GOT3 (cell line): ENCODE data around the gene PHF21A.

Experiments used
- DNase-seq: peaks from one replicate; lab custom pipeline; 2025; ENCODE audit warnings: mixed read lengths; lab: John Stamatoyannopoulos, UW

Gene PHF21A

DNA sequence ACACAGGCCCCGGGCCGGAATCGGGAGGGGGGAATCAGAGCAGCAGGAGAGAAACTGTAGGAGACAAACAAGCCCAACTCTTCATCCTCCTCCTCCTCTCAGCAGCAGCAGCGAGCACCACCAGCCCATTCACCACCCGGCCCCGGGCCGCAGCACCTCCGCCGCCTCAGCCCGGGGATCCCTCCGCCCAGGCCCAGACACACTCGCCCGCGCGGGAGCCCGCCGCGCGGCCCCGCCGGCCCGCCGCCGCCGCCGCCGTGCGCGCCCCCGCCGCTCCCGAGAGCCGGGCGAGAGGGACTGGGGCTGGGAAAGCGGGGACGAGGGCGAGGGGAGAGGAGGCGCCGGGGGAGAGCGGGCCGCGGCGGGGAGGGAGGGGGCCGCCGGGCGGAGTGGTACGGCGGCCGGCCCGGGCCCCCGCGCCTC lies at the start of gene PHF21A:
TSS of gene PHF21A (minus strand) at position 154 of the 423 bp plus-strand sequence. CDS start 37,235 bp downstream, outside the sequence.
- DNase-seq = peak; percentile 67

DNA sequence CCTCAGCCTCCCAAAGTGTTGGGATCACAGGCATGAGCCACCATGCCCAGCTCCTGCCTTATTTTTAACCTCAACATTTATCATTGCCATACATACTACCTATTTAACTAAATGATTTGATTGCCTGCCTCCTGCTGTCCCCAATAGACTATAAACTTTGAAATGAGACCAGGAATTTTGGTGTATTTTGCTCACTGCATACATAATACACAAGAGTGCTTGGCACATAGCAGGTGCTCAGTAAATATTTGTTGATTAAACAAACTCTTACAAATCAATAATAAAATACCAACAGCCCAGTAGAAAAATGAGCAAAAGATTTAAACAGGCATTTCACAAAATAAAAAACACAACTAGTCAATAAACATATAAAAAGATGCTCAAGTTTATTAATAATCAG lies 49.5 kb upstream of the PHF21A start:
- no peak for DNase-seq

DNA sequence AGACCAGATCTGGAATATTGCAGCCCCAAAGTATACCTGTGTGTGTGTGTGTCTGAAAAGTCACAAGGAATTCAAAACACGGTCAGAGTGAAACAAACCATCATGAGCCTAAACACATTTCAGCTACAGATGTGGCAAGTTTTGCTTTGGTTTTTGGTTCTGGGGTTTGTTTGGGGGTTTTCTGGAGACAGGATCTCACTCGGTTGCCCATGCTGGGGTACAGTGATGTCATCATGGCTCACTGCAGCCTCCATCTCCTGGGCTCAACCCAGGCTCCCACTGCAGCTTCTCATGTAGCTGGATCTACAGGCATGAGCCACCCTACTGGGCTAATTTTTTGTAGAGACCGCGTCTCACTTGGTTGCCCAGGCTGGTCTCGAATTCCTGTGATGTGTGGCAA lies 41.4 kb upstream of the PHF21A start:
- DNase-seq = no peak

DNA sequence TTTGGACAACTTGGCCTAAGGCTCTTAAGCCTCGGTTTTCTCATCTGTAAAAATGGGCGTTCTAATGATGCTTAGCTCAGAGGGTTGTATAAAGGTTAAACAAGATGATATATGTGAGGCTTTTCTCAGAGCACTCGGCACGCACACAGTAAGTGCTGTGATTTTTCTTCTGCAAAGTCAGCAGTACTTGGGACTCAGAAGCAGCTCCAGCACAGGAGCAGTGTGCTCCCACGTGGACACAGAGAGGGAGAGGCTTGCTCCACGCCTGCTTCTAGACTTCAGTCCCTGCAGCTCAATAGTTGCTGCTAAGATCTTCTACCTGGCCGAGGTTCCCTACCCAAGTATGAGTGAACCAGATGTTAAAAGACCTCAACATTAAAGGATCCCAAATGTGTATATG lies 39.9 kb upstream of the PHF21A start:
- no peak for DNase-seq

DNA sequence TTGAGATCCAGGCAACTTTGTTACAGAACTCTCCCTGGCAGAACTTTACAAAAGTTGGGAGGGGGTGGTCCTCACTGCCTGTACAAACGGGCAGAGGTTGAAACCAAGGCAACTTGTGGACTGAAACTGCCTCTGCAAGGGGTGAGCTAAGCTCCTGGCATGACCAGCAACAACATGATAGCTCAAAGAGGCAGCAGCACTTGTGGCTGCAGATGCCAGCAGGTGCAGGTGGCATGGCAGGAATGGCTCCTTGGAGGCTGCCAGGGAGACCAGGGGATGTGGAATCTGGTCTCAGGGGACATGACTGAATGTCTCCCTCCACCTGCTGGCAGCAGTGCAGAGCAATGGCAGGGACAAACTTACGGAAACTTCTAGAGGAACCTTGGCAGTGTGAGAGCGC lies 38.8 kb upstream of the PHF21A start:
- no peak for DNase-seq

DNA sequence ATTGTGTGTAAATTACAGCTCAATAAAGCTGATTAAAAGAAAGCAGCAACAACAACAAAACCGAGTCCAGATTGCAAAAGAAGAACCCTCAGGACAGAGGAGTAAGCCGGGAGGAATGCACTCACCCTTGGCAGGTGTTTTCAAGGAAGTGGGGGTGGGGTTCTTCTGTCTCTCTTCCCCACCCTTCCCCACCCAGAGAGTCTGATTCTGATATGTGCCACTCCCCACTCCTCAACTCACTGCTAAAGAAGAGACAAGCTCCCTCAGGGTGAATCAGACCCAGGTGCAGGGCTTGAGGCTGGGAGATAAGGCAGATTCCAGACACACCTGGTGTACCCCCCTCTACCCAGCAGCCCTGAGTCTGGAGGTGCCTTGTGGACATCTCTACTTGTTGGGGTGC lies 38.4 kb upstream of the PHF21A start:
- DNase-seq = no peak

DNA sequence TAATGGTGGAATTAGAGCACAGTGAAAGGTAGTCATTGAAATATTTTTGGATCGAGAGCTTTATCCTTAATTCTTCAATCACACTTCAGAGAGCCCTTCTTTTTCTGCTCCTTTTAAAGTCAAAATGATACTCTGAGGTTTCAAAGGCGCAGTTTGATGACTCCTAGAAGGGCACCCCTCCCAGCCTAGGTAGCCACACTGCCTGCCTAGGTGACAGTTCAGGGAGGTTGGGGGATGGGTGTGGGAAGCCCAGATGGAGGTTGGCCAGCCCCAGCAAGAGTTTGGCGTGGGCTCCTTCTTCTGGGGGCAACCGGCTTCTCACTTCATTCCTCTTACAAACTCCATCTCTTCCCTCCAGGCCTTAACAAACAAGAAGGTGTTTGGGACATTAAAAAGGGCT lies 28.6 kb upstream of the PHF21A start:
- no peak for DNase-seq

DNA sequence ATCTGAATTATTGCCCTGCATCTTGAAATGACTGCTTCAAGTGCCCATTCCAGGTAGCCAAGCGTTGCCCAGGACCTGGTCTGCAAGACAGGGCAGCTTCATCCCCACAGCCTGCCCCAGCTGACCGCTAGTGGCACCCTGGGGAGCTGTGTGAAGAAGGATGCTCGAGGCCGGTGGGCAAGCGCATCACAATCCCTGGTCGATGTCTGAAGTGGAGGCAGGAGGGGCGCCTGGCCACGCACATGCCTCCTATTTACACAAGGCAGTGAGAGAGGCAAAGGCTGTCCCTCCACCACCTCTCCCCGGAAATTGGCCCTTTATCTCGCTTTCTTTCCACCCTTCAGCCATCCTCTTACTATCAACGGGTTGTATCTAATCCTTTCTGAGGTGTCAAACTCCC lies 28.1 kb upstream of the PHF21A start:
- DNase-seq = no peak

DNA sequence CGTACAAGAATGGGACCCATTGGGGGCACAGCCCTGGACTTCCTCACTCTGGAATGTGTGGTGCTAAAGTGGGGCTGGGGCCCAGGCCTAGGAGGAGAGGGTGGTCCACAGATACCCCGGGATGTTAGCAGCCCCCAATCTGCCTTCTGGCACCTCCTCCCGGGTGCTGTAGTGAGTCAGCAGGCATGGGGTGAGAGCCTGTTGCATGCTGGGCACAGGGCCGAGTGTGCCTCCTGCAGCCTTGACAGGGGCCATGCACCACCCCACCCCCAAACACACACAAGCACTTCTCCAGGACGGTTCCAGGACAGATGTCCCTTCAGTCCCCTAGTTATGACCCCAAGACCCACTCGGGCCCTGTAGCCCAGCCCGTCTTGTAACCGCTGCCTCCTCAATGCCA lies 23.5 kb upstream of the PHF21A start:
- no peak for DNase-seq

DNA sequence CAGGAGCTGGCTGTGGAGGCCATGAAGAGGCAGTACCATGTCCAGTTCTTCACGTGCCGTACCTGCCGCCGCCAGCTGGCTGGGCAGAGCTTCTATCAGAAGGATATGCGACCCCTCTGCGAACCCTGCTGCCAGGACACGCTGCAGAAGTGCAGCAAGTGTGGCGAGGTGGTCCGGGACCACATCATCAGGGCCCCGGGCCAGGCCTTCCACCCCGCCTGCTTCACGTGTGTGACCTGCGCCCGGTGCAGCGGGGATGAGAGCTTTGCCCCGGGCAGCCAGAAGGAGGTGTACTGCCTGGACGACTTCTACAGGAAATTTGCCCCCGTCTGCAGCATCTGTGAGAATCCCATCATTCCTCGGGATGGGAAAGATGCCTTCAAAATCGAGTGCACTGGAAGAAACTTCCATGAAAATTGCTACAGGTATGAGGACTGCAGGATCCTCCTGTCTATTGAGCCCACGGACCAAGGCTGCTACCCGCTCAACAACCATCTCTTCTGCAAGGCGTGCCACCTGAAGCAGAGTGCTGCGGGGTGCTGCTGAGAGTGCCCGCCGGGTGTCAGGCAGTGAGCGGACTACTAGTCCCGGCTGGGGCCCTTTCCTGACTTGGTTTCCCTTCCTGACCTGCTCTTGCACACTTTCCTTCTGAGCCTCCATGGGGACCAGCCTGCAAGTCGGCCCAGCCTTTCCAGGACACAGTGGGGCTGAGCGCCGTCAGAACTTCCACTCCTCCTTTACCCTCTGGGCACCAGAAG lies 22.0 kb upstream of the PHF21A start:
- DNase-seq = no peak

DNA sequence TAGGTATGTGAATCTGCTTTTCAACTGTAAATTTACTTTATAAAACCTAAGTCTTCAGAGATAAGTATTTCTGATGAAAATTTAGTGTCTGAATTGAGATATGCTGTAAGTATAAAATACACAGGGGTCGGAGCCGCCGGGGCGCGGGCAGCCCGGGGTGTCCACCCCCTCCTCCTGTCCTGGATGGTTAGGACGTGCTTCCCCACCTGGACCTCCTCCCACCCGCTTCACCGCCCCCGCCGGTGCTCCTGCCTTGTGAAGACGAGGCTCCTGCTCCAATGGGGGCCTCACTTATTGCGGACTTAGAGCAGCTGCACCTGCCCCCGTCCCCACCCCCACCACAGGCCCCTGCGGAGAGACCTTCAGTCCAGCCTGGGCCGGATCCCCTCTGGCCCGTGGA lies 21.3 kb upstream of the PHF21A start:
- no peak for DNase-seq

DNA sequence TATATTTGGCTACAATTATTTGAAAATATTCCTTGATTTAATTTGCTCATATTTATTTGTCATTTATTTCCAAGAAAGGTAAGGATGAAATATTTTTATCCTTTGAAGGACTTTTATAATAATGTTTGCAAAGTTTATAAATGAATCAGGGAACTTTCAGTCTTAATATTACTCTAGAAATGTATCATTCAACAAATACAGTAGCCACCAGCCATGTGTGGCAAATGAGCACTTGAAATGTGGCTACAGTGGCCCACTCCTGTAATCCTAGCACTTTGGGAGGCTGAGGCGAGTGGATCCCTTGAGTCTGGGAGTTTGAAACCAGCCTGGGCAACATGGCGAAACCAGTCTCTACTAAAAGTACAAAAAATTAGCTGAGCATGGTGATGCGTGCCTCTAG lies 20.3 kb upstream of the PHF21A start:
- DNase-seq = no peak

DNA sequence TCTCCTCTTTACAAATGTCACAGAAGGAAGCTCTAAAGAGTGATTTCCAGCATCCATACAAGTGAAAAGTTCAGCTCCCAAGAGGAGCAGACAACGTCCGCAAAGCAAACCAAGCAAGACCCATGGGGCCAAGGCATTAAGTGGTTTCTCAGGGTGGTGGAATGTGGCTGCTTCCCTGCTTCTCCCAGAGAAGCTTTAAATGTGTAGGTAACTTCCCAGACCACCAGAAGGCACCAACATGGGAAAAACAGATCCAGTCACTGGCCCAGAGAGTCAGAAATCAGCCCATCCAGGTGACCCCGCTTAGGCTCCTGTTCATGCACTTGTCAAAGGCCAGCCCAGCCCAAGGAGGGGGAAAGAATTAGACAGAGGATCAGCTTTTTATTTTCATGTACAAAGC lies 13.3 kb upstream of the PHF21A start:
- no peak for DNase-seq

DNA sequence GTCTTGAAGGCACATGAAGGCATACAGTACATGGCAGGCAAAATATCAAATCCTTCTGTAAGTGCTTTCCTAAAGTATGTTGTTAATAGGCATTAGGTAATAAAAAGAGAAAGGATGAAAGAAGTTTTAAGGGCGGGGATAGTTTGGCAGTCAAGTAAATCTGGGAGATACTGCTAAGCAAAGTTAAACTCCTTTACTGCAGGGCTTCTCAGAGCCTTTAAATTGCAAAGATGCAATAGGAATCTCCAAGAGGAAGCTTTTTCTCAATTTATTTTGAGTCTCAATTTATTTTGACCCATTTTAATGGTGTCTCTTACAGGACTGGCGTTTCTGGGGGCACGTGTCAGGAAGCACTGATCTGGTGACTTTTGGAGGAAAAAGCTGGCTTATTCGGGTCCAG lies 12.8 kb upstream of the PHF21A start:
- no peak for DNase-seq

DNA sequence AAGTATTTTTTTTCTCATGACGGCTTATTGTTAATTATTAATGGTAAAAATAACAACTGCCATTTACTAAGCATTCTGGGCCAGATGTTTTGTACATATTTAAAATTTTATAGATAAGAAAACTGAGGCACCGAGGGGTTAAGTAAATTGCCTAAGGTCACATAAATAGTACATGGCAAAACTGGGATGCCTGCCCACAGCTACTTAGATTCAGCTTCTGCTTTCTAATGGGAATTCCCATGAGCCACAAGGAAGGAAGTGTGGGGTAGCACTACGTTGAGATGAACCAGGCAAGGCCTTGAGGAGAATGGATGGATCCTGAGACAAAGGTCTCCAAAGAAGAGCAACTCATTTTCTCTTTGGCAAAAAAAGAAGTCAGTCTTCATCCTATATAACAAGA lies 11.9 kb upstream of the PHF21A start:
- no peak for DNase-seq

DNA sequence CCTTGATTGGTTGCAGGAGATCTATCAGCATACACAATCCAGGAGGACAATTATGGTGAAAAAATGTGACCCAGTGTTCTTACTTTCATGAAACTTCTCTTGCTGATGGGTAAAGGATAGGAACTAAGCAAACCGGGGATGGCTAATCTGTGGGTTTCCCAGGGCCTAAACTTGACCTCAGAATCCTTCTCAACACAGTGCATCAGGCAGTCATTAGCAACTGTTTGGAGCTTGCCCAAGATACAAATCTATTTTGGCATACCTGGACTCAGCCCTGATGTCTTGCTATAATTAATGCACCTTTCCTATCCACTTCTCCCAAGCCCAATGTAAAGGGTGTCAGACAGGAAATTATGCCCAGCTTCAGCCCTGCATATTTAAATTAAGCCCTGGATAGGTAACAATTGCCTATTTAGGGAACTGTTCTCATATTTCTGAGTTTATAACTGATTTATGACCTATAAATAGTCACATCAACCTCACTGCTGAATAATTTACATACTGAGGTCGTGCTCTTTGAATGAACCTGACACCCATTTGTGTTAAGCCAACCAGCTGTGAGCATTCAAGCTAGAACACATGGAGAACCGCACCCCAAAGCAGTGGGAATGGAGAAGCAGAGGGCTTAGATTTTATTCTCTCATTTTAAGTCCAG lies 9.2 kb upstream of the PHF21A start:
- no peak for DNase-seq

DNA sequence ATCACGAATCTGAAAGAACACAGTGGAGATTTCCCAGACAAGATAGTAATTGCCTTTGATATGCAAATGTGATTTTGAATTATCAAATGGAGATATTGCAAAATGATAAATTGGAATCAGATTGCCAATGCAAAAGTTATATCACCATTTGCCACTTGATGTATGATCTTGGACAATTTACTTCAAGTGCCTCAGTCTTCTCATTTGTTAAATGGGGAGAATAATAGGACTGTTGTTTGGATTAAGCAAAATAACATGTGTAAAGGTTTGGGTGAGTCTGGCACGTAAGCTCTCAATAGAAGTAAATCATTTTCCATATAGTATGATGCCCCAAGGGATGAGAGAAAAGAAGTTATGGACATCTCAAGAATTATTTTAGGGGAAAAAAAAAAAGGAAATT lies 7.9 kb upstream of the PHF21A start:
- DNase-seq = no peak

DNA sequence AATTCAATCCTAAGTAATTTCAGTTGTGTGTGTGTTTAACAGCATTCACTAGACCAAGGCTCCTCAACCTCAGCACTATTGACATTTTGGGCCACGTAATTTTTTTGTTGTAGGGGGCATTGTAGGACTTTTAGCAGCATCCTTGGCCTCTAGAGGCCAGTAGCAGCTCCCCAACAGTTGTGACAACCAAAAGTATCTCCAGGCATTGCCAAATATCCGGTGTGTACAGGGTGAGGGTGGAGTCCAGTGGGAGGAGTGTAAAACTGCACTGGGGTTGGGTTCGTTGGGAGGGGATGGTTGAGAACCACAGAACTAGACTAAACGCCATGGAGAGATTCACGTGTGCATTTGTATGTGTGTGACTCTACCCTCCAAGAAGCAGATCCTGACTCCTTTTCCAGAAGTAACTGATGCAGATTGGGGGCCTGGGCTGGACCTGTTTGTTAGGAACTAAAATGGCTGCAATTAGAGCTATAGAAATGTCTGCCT lies 5.9 kb upstream of the PHF21A start:
- DNase-seq = no peak

DNA sequence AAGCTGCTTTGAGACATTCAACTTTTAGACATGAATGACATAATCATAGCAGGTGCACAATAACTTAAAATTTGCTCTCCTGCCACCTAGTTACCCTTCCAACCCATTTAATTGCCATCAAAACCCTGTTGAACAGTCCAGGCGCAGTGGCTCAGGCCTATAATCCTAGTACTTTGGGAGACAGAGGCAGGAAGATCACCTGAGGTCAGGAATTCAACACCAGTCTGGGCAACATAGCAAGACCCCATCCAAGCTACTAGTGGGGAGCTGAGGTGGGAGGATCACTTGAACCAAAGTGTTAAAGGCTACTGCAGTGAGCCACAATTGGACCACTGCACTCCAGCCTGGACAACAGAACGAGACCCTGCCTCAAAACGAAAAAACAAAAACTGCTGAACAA lies 4.0 kb upstream of the PHF21A start:
- no peak for DNase-seq

DNA sequence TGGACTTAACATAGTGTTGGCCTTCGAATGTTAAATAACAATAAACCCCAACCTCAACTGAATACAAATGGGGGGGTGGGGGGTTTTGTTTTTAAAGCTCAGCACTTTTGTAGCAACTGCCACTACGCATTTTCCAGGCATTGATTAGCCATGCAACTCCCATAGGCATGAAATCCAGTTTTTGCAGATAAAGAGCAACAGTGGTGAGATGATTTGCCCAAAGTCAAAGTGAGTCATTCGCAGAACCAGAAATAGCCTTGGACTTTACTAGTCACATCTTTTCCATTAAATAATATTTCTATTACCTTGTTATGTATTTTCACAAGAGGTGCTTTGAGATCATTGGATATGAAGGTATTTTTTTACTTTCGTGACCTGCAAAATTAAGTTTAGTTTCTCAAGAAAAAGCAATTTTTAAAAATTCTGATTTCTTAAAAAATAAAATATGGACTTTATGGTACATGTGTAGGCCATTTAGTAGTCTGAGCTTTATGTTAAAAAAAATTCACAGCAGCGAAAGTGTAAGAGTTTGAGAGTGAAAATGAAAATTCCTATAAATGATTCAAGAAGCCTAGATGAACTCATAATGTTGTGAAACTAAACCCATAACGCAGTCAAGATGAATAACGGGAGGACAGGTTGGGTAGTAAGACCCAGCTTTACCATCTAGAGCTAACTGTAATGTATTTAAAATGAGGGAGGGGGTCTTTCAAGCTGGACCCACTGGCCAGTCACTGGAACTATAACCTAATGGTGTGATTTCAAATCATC lies 1.9 kb upstream of the PHF21A start:
- DNase-seq = no peak

DNA sequence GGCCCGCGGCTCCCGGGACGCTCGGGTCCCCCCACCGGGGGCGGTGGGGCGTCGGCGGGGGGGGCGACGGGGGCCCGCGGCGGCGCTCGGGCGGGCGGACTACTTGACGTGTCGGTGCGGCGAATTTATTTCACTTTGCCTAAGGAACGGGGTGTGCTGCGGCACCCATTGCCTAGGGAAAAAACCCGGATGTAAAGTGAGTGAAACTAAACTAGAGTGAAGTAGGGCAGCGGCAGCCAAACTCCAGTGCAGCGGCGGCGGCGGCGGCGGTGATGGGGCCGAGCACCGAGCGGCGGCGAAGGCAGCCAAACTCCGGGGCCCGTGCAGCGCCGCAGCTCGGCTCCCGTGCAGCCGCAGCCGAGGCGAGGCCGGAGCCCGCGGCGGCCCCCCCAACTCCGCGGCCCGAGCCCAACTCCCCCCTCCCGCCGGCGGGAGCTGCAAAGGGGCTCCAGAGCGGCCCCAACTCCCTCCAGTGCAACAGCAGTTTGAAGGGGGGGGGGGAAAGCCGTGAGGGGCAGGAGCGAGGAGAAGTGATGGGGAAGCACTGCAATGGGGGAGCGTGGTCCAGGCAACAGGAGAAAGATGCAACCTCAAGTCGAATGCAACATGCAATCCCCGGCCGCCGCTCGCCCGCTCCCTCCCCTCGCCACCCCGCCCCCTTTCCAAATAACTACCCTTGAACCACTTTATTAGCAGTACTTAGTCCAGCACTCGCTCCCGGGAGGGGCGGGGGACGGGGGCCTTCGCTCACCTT lies 647 bp upstream of the PHF21A start:
- peak; percentile 48 for DNase-seq
